Breast epithelium (tissue), 3 donors: ENCODE results near the gene SLC8A2.

ENCODE experiments used
- CTCF ChIP-seq, 3 donors: fragments of 450-650 bp; IDR thresholded peaks; one replicate each; pipeline ENCODE4 v1.5.1; 2016 to 2017; ENCODE audit warnings: antibody characterized with exemption in 3 of 3, mild to moderate bottlenecking in 3 of 3, moderate library complexity in 3 of 3
- POLR2A ChIP-seq: fragments of 450-650 bp; IDR thresholded peaks from one replicate; pipeline ENCODE4 v1.6.1; 2016; ENCODE audit warnings: antibody characterized with exemption, mild to moderate bottlenecking, moderate library complexity
- POLR2AphosphoS5 ChIP-seq, 3 donors: sonication (generic); formaldehyde crosslinking; IDR thresholded peaks; one replicate each; pipeline ENCODE4 v1.6.1; 2017; ENCODE audit warnings: antibody characterized with exemption in 3 of 3

- TF ChIP-seq CTCF (IDR thresholded peaks at IDR 0.05) (no peak), POLR2A (no peak), POLR2AphosphoS5 (IDR thresholded peaks at IDR 0.05) (no peak)
Observed at GRCh38 chr19:47469719-47470118, 2.0 kb downstream of the SLC8A2 start.
